ENCODE results near the gene ACTMAP.

DNA sequence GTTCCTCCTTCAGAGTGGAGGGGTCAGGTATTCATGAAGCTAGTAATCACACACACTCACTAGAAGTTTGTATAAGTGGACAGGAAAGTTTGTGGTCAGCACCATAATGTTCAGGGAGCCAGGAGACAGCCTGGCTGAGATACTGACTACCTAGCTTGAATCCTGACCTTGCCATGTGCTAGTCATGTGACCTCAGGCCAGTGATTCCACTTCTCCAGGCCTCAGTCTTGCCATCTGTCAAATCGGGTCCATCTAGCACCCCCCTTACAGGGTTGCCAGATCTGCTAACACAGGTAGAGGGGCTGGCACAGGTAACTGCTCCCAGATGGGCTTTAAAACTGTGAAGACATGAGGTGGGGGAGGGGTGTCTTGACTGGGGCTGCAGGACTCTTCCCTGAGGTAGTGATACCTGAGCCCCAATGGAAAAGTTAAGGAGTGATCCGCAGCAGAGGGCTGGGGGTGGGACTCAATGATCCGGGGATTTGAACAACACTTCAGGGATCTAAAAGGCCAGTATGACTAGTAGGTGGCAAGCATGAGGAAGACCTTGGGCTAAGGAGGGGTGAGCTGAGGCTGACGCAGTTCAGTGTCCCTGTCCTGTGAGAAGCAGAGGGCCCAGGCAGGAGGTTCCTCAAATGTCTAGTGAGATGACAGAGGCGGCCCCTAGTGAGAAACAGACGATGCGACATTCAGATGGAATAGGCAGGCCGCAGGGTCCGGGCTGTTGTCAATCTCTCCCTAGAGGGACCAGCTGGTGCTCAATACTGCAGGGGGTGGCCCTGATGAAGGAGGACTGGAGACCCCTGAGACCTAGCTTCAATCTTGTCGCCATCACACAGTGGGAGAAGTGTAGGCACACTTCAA, 8.5 kb downstream of the ACTMAP start:
- TF ChIP-seq CTCF (IDR thresholded peaks at IDR 0.05) (no peak), POLR2A (IDR thresholded peaks at IDR 0.05) (no peak)
